IMR-90 (cell line): Measurements from ENCODE around the gene CD101. TPM values are rescaled to one million over a fixed set of nuclear protein-coding genes. Genes with fewer than 3 reads are reported as not detected.

Source experiments
- ATAC-seq: fragments of 200-7000 bp; cut with Tn5 transposase; 2 replicates; pipeline ENCODE4 v1.9.1; 2020; ENCODE audit warnings: low read depth, mild to moderate bottlenecking, moderate library complexity
- BruUV-seq: library from RNA; stranded (reverse); fragments of 400-500 nt; replicated peaks from 2 replicates; lab custom pipeline; 2021; lab: Mats Ljungman, UMichigan
- CTCF ChIA-PET: fragments of 300-600 bp; formaldehyde crosslinking; extraction: SDS; loops from one replicate; lab custom pipeline; 2021; ENCODE audit warnings: antibody characterized with exemption; lab: Yijun Ruan, JAX
- POLR2A ChIA-PET: fragments of 300-600 bp; sonication (Branson Sonifier 250); formaldehyde crosslinking; loops from one replicate; lab custom pipeline; 2022; ENCODE audit warnings: antibody characterized with exemption; ENCODE audit not compliant: unreplicated experiment; lab: Charles Lee
- DNase-seq: peaks from one replicate; pipeline ENCODE4 v3.0.0; 2013
- H2AFZ ChIP-seq: replicated peaks from 2 replicates; pipeline ENCODE3; 2013; ENCODE audit warnings: low read length, mild to moderate bottlenecking; ENCODE audit not compliant: poor library complexity
- H2AK5ac ChIP-seq: 2 replicates; pipeline ENCODE4 v1.6.1; 2013; ENCODE audit warnings: low read depth, low read length, inconsistent platforms
- H2AK9ac ChIP-seq: replicated peaks from 2 replicates; pipeline ENCODE3; 2013; ENCODE audit warnings: mild to moderate bottlenecking, low read depth, low read length, moderate library complexity; ENCODE audit not compliant: poor library complexity
- H2BK120ac ChIP-seq: 2 replicates; pipeline ENCODE4 v1.6.1; 2013; ENCODE audit warnings: low read depth, low read length, inconsistent platforms
- H2BK15ac ChIP-seq: 3 replicates; pipeline ENCODE4 v1.6.1; 2013; ENCODE audit warnings: low read depth, low read length, inconsistent platforms
- H2BK20ac ChIP-seq: 2 replicates; pipeline ENCODE4 v1.6.1; 2013; ENCODE audit warnings: low read depth, mild to moderate bottlenecking, inconsistent platforms, low read length, moderate library complexity
- H2BK5ac ChIP-seq: 2 replicates; pipeline ENCODE4 v1.6.1; 2013; ENCODE audit warnings: mild to moderate bottlenecking, low read depth, low read length, inconsistent platforms; ENCODE audit not compliant: poor library complexity, severe bottlenecking
- H3K14ac ChIP-seq: replicated peaks from 2 replicates; pipeline ENCODE4 v1.6.1; 2013; ENCODE audit warnings: low read depth, low read length, inconsistent platforms
- H3K18ac ChIP-seq: 2 replicates; pipeline ENCODE4 v1.6.1; 2013; ENCODE audit warnings: low read depth, low read length, control low read depth
- H3K23ac ChIP-seq: 2 replicates; pipeline ENCODE4 v1.6.1; 2013; ENCODE audit warnings: low read depth, low read length, inconsistent platforms
- H3K27ac ChIP-seq: 2 replicates; pipeline ENCODE4 v1.5.1; 2013; ENCODE audit warnings: mild to moderate bottlenecking, control low read depth, low read length; ENCODE audit not compliant: insufficient read depth
- H3K27me3 ChIP-seq: 2 replicates; pipeline ENCODE4 v1.6.1; 2013; ENCODE audit warnings: low read length; ENCODE audit not compliant: control insufficient read depth, insufficient read depth
- H3K36me3 ChIP-seq: 2 replicates; pipeline ENCODE4 v1.6.1; 2013; ENCODE audit warnings: low read length, mixed read lengths; ENCODE audit not compliant: control insufficient read depth, insufficient read depth
- H3K4ac ChIP-seq: 2 replicates; pipeline ENCODE4 v1.6.1; 2013; ENCODE audit warnings: low read depth, low read length, inconsistent platforms
- H3K4me1 ChIP-seq: 2 replicates; pipeline ENCODE4 v1.6.1; 2013; ENCODE audit warnings: low read length, mixed read lengths; ENCODE audit not compliant: control insufficient read depth, insufficient read depth
- H3K4me2 ChIP-seq: 2 replicates; pipeline ENCODE4 v1.6.1; 2013; ENCODE audit warnings: low read depth, mild to moderate bottlenecking, control low read depth, low read length, moderate library complexity
- H3K4me3 ChIP-seq: 2 replicates; pipeline ENCODE4 v1.5.1; 2013; ENCODE audit warnings: low read depth, mild to moderate bottlenecking, control low read depth, low read length, moderate library complexity; ENCODE audit not compliant: insufficient read depth
- H3K56ac ChIP-seq: 2 replicates; pipeline ENCODE4 v1.6.1; 2013; ENCODE audit warnings: low read length, inconsistent platforms; ENCODE audit not compliant: insufficient read depth; ENCODE audit errors: extremely low read depth
- H3K79me1 ChIP-seq, 2 experiments: 2 replicates each; pipeline ENCODE4 v1.6.1; 2013; ENCODE audit warnings: low read length in 2 of 2, inconsistent platforms in 1 of 2, low read depth in 1 of 2
- H3K9ac ChIP-seq: 2 replicates; pipeline ENCODE4 v1.6.1; 2013; ENCODE audit warnings: low read depth, low read length, control low read depth
- H3K9me1 ChIP-seq: 2 replicates; pipeline ENCODE4 v1.6.1; 2013; ENCODE audit warnings: low read length, inconsistent platforms; ENCODE audit not compliant: insufficient read depth
- H3K9me3 ChIP-seq: 2 replicates; pipeline ENCODE4 v1.6.1; 2013; ENCODE audit warnings: low read length; ENCODE audit not compliant: control insufficient read depth, insufficient read depth
- H4K20me1 ChIP-seq: 2 replicates; pipeline ENCODE4 v1.6.1; 2013; ENCODE audit warnings: low read length, inconsistent platforms; ENCODE audit not compliant: insufficient read depth
- H4K5ac ChIP-seq: 2 replicates; pipeline ENCODE4 v1.6.1; 2013; ENCODE audit warnings: mild to moderate bottlenecking, low read depth, low read length, control low read depth
- H4K8ac ChIP-seq, 2 experiments: 2 replicates each; pipeline ENCODE4 v1.6.1; 2013; ENCODE audit warnings: low read depth in 2 of 2, low read length in 2 of 2, control low read depth in 1 of 2, inconsistent platforms in 1 of 2
- H4K91ac ChIP-seq: 2 replicates; pipeline ENCODE4 v1.6.1; 2013; ENCODE audit warnings: low read depth, low read length, inconsistent platforms; ENCODE audit not compliant: insufficient read depth
- BHLHE40 ChIP-seq: fragments of 150-350 bp; IDR thresholded peaks from 2 replicates; pipeline ENCODE4 v1.6.1; 2016; ENCODE audit warnings: mild to moderate bottlenecking, low read depth, low read length
- CEBPB ChIP-seq: IDR thresholded peaks from 2 replicates; pipeline ENCODE4 v1.6.1; 2012; ENCODE audit warnings: low read depth, low read length, improper control_type of control experiment
- CHD1 ChIP-seq: IDR thresholded peaks from 2 replicates; pipeline ENCODE4 v1.6.1; 2012; ENCODE audit warnings: low read depth, low read length, improper control_type of control experiment
- CTCF ChIP-seq: conservative IDR thresholded peaks from 2 replicates; pipeline ENCODE4 v1.5.1; 2012; ENCODE audit warnings: mild to moderate bottlenecking, low read depth, low read length, improper control_type of control experiment
- FOS ChIP-seq: fragments of 150-350 bp; IDR thresholded peaks from 2 replicates; pipeline ENCODE4 v1.6.1; 2016; ENCODE audit warnings: low read depth, low read length
- MAFK ChIP-seq: IDR thresholded peaks from 2 replicates; pipeline ENCODE4 v1.6.1; 2012; ENCODE audit warnings: low read depth, low read length, improper control_type of control experiment
- MAZ ChIP-seq: IDR thresholded peaks from 2 replicates; pipeline ENCODE4 v1.6.1; 2012; ENCODE audit warnings: low read depth, mild to moderate bottlenecking, low read length, improper control_type of control experiment, moderate library complexity, borderline replicate concordance
- MXI1 ChIP-seq: IDR thresholded peaks from 2 replicates; pipeline ENCODE4 v1.6.1; 2012; ENCODE audit warnings: low read depth, mild to moderate bottlenecking, low read length, moderate library complexity, borderline replicate concordance
- NFE2L2 ChIP-seq: fragments of 150-350 bp; IDR thresholded peaks from 2 replicates; pipeline ENCODE4 v1.6.1; 2016; ENCODE audit warnings: low read depth, mild to moderate bottlenecking, low read length
- POLR2A ChIP-seq: IDR thresholded peaks from 2 replicates; pipeline ENCODE4 v1.6.1; 2012; ENCODE audit warnings: mild to moderate bottlenecking, low read depth, low read length
- RAD21 ChIP-seq: IDR thresholded peaks from 2 replicates; pipeline ENCODE4 v1.6.1; 2012; ENCODE audit warnings: low read length, improper control_type of control experiment
- RCOR1 ChIP-seq: IDR thresholded peaks from 2 replicates; pipeline ENCODE4 v1.6.1; 2012; ENCODE audit warnings: mild to moderate bottlenecking, low read length, improper control_type of control experiment; ENCODE audit not compliant: insufficient replicate concordance
- RFX5 ChIP-seq: IDR thresholded peaks from 2 replicates; pipeline ENCODE4 v1.8.0; 2012; ENCODE audit warnings: low read depth, mild to moderate bottlenecking, low read length, moderate library complexity
- SMC3 ChIP-seq: fragments of 150-350 bp; IDR thresholded peaks from 2 replicates; pipeline ENCODE4 v1.6.1; 2016; ENCODE audit warnings: low read depth, mild to moderate bottlenecking, antibody characterized with exemption, low read length, moderate library complexity
- USF2 ChIP-seq: fragments of 150-350 bp; IDR thresholded peaks from 2 replicates; pipeline ENCODE4 v1.6.1; 2017; ENCODE audit warnings: mild to moderate bottlenecking, antibody characterized with exemption, low read length, low read depth
- WGBS, 2 experiments: methylation state at CpG; one replicate each; pipeline versions ENCODE4 v1.1.5 to v1.1.7; 2013; ENCODE audit warnings: missing lambda C conversion rate in 2 of 2; ENCODE audit not compliant: insufficient read length in 1 of 2; ENCODE audit errors: extremely low coverage in 2 of 2; 5-methylcytosine and 5-hydroxymethylcytosine counted together
- dilution Hi-C: fragments of 300-500 bp; cut with HindIII; formaldehyde crosslinking; loops from one replicate; pipeline ENCODE4 v1.14.3; 2018; ENCODE audit warnings: low sequenced_read_pairs; ENCODE audit not compliant: unreplicated experiment
- in situ Hi-C: fragments of 300-500 bp; cut with MboI; formaldehyde crosslinking; loops from 3 replicates; pipeline ENCODE4 v1.14.3; 2019; ENCODE audit warnings: low sequenced_read_pairs, inconsistent platforms, mixed read lengths
- intact Hi-C: fragments of 100-400 bp; cut with micrococcal nuclease; formaldehyde crosslinking; loops from 2 replicates; pipeline ENCODE4 v1.10.0; 2022
- polyA plus RNA-seq, 3 experiments: library from polyadenylated mRNA; depleted of rRNA; stranded (reverse); fragments of >200 nt; gene quantifications; 2 replicates each; pipeline ENCODE4 v1.2.3, GENCODE V29; 2012; ENCODE audit warnings: low replicate concordance in 1 of 3
- total RNA-seq: library from RNA; depleted of rRNA; stranded (reverse); fragments of >200 nt; gene quantifications from 2 replicates; pipeline ENCODE4 v1.2.3, GENCODE V29; 2012
- TF ChIP-seq, protein P1 (sequence below): fragments of 150-350 bp; IDR thresholded peaks from 2 replicates; pipeline ENCODE4 v1.6.1; 2016; ENCODE audit warnings: low read depth, mild to moderate bottlenecking, low read length, moderate library complexity, borderline replicate concordance

The CD101 gene
- total and polyA plus RNA-seq, 2 of the 4 experiments (the other 2 are of a cell fraction): not detected

GRCh38 chr1:117030271-117030877 lies 28.8 kb downstream of the CD101 start:
- H4K5ac ChIP-seq: no peak overlapping the region
- no TSS peak for BruUV-seq
- H3K9me1 ChIP-seq: no peaks in the 10 kb centered on the region
- no peak overlapping the region for H2AK5ac ChIP-seq
- H3K27ac ChIP-seq: no peak overlapping the region
- TF ChIP-seq CTCF (no peak), POLR2A (no peak), RCOR1 (no peak), MAZ (no peak), RAD21 (no peak), MXI1 (no peak), MAFK (no peak), NFE2L2 (no peak), SMC3 (no peak), CEBPB (no peak), USF2 (no peak), FOS (no peak), CHD1 (no peak), RFX5 (no peak), BHLHE40 (no peak)
- TF ChIP-seq, protein P1, sequence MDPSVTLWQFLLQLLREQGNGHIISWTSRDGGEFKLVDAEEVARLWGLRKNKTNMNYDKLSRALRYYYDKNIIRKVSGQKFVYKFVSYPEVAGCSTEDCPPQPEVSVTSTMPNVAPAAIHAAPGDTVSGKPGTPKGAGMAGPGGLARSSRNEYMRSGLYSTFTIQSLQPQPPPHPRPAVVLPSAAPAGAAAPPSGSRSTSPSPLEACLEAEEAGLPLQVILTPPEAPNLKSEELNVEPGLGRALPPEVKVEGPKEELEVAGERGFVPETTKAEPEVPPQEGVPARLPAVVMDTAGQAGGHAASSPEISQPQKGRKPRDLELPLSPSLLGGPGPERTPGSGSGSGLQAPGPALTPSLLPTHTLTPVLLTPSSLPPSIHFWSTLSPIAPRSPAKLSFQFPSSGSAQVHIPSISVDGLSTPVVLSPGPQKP: no peak
- no peaks in the 10 kb centered on the region for H3K4me1 ChIP-seq
- H4K91ac ChIP-seq: no peak overlapping the region
- H2BK20ac ChIP-seq: no peak overlapping the region
- no peak overlapping the region for H2BK5ac ChIP-seq
- no peak overlapping the region for H3K4me3 ChIP-seq
- no peak overlapping the region for H3K4ac ChIP-seq
- H3K18ac ChIP-seq: no peak overlapping the region
- no peak overlapping the region for H2AK9ac ChIP-seq
- intact Hi-C loops: no loop called here
- H4K8ac ChIP-seq: no peak overlapping the region
- dilution Hi-C loops: no loop called here
- no peak overlapping the region for H2BK15ac ChIP-seq
- no peak overlapping the region for H2BK120ac ChIP-seq
- H2AFZ ChIP-seq: no peak overlapping the region
- CTCF ChIA-PET: no interaction called here
- H3K36me3 ChIP-seq: no peaks in the 10 kb centered on the region
- no peaks in the 10 kb centered on the region for H4K20me1 ChIP-seq
- H3K23ac ChIP-seq: no peak overlapping the region
- H3K9me3 ChIP-seq: no peaks in the 10 kb centered on the region
- no CpG with 5 or more reads among the region's 1 CpG for WGBS, 2 experiments
- POLR2A ChIA-PET: no interaction called here
- ATAC-seq (no peak), DNase-seq (no peak)
- no peak overlapping the region for H3K14ac ChIP-seq
- H3K56ac ChIP-seq: no peak overlapping the region
- peaks cover 2% of the 10 kb centered on the region; the same call in 1 of the 2 replicates for H3K27me3 ChIP-seq
- H3K79me1 ChIP-seq: no peaks in the 10 kb centered on the region
- H3K9ac ChIP-seq: no peak overlapping the region
- H3K4me2 ChIP-seq: no peak overlapping the region
- in situ Hi-C loops: no loop called here
